ENCODE measurements around the gene AKAP13.

- no peak for TF ChIP-seq CTCF (IDR thresholded peaks at IDR 0.05)
- TF ChIP-seq POLR2A (IDR thresholded peaks at IDR 0.05) = no peak
These were observed 25.9 kb upstream of the AKAP13 start for GRCh38 chr15:85354461-85354860.

Data from esophagus squamous epithelium (tissue), 4 donors.